NT2/D1 (cell line): Measurements from ENCODE around the gene GRID2.

Experiments
- DNase-seq: peaks from one replicate; pipeline ENCODE4 v3.0.0-alpha.2; 2011; ENCODE audit warnings: low read depth, low spot score
- H3K27me3 ChIP-seq: 2 replicates; pipeline ENCODE4 v1.6.0; 2011; ENCODE audit warnings: mild to moderate bottlenecking; ENCODE audit not compliant: insufficient read length, insufficient read depth
- H3K36me3 ChIP-seq: 2 replicates; pipeline ENCODE4 v1.6.1; 2011; ENCODE audit warnings: mild to moderate bottlenecking, low read length, mixed read lengths; ENCODE audit not compliant: insufficient read depth, insufficient read length
- H3K4me1 ChIP-seq: 2 replicates; pipeline ENCODE4 v1.5.1; 2011; ENCODE audit not compliant: insufficient read depth, insufficient read length
- H3K4me3 ChIP-seq: 2 replicates; pipeline ENCODE4 v1.5.1; 2011; ENCODE audit warnings: low read depth; ENCODE audit not compliant: insufficient read length
- H3K9ac ChIP-seq: 2 replicates; pipeline ENCODE4 v1.6.0; 2011; ENCODE audit warnings: low read depth; ENCODE audit not compliant: insufficient read length
- H3K9me3 ChIP-seq: 2 replicates; pipeline ENCODE4 v1.5.1; 2011; ENCODE audit warnings: mild to moderate bottlenecking, low read length; ENCODE audit not compliant: insufficient read depth
- SUZ12 ChIP-seq: IDR thresholded peaks from 2 replicates; pipeline ENCODE4 v1.6.1; 2011; ENCODE audit not compliant: insufficient read length, insufficient read depth; ENCODE audit errors: extremely low read depth
- YY1 ChIP-seq: IDR thresholded peaks from 2 replicates; pipeline ENCODE4 v1.6.1; 2011; ENCODE audit not compliant: insufficient read length, insufficient read depth
- ZNF274 ChIP-seq: IDR thresholded peaks from 2 replicates; pipeline ENCODE4 v1.6.1; 2011; ENCODE audit warnings: mild to moderate bottlenecking, low read depth, low read length

Gene GRID2

DNA sequence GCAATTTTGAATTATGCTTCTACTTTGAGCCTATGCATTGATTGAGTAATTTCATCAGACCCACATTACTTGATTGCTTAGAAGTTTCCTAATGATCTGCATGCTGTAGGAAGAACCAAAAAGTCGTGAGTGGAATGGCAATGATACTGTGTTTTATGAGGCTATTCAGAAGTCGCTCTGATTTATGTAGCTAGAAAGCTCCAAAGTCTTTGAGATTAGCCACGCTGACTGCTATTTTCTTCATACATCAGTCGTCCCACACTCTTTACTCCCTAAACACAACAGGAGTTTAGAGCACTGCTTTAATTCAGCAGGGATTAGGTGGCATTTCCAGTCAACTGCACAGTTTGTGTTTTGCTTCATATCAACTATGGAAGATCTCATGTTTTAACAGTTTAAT lies 4.1 kb downstream of the GRID2 start:
- H3K4me3 ChIP-seq = no peak overlapping the region
- no peaks in the 10 kb centered on the region for H3K36me3 ChIP-seq
- H3K9me3 ChIP-seq = no peaks in the 10 kb centered on the region
- H3K4me1 ChIP-seq = no peaks in the 10 kb centered on the region
- no peak overlapping the region for H3K9ac ChIP-seq
- no peak for DNase-seq
- TF ChIP-seq YY1 = no peak
- peaks cover 2% of the 10 kb centered on the region for H3K27me3 ChIP-seq

DNA sequence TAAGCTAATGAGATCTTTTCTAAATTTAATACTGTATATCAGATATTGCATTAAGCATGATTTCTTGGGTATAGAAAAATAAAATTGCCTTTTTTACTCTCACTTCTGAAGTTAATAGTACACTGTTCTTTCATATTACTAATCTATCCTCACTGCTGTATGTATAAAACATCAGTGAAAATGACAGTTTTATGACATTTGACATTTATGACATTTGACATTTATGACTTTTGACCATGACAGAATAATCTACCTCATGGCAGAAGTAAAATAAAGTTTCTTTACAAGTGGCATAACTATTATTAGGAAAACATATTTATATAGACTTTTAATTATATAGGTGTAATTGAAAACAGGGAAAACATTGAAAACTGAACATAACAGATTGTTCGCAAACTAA lies 13.3 kb downstream of the GRID2 start:
- no peaks in the 10 kb centered on the region for H3K27me3 ChIP-seq
- TF ChIP-seq YY1 (no peak), SUZ12 (no peak), ZNF274 (no peak)
- no peak for DNase-seq
- H3K9ac ChIP-seq = no peak overlapping the region
- no peaks in the 10 kb centered on the region for H3K36me3 ChIP-seq
- no peaks in the 10 kb centered on the region for H3K4me1 ChIP-seq
- H3K9me3 ChIP-seq = no peaks in the 10 kb centered on the region
- H3K4me3 ChIP-seq = no peak overlapping the region

DNA sequence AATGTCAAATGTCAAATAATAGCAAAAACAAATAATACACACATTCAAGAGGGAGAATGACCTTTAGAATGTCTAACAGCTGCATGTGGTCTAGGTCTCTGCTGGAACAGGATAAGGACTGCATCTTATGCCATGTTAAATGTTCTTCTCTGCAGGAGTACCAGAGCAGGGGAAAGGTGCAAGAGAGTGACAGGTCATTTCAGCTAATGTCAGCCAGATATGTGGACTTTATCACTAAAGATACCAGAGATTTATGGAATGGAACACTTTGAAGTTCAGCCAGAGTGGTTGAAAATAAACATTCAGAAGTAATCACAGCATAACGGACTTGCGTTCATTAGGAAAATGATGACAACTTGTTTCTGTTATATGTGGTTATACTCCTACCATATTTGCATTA lies 24.3 kb downstream of the GRID2 start:
- Histone ChIP-seq H3K9me3 (no peaks in the 10 kb centered on the region), H3K4me3 (no peak overlapping the region), H3K36me3 (no peaks in the 10 kb centered on the region), H3K9ac (no peak overlapping the region), H3K27me3 (no peaks in the 10 kb centered on the region), H3K4me1 (no peaks in the 10 kb centered on the region)
- DNase-seq = no peak
- no peak for TF ChIP-seq ZNF274
- TF ChIP-seq SUZ12 = no peak
- no peak for TF ChIP-seq YY1

DNA sequence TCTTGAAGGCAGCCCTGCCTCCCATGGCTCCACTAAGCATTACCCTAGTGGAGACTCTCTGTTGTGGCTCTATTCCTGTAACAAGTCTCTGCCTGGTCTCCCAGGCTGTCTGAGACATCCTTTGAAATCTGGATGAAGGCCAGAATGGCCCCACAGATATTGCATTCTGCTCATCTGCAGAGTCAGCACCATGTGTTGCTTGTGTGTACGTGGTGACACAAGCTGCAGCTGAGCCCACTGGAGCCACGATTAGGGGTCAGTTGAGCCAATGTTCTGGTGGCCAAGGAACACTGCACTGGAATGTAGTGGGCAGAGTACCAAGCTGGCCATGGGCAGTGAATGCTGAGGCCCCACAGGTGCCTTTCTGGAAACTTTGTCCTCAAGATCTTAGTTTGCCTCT lies 29.2 kb downstream of the GRID2 start:
- TF ChIP-seq YY1 = no peak
- TF ChIP-seq SUZ12 = no peak
- TF ChIP-seq ZNF274 = no peak
- H3K9me3 ChIP-seq = no peaks in the 10 kb centered on the region
- no peak overlapping the region for H3K9ac ChIP-seq
- no peak for DNase-seq
- H3K27me3 ChIP-seq = no peaks in the 10 kb centered on the region
- H3K4me3 ChIP-seq = no peak overlapping the region
- H3K36me3 ChIP-seq = no peaks in the 10 kb centered on the region
- no peaks in the 10 kb centered on the region for H3K4me1 ChIP-seq

DNA sequence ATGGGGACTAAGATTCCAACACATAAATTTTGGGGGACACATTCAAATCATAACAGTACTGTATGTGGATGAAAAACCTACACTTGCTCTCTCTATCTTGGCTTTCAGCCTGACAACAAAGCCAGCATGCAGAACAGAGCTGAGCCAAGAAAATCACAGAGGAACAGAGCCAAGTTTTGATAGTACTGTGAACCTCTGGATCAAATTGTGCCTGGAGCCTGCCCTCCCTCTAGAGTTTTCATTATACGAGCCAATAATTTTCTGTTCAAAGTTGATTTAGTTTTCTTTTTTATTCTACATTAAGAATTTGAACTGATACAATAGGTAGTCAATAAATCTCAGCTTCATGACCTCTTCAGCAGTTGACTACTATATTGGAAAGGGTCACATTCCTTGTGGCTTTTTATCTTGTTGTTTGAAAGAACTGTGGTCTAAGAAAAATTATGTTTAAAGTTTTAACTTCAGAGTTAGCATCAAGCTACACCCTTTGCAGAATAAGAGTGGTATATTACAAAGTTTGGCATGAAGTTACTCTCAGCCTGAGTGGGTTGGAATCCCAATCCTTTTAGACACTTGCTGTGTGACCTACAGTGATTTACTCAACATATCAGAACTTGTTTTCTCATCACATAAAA lies 31.1 kb downstream of the GRID2 start:
- Histone ChIP-seq H3K27me3 (no peaks in the 10 kb centered on the region), H3K9ac (no peak overlapping the region), H3K36me3 (no peaks in the 10 kb centered on the region), H3K4me1 (no peaks in the 10 kb centered on the region), H3K4me3 (no peak overlapping the region), H3K9me3 (no peaks in the 10 kb centered on the region)
- no peak for TF ChIP-seq ZNF274
- TF ChIP-seq SUZ12 = no peak
- TF ChIP-seq YY1 = no peak
- DNase-seq = no peak

DNA sequence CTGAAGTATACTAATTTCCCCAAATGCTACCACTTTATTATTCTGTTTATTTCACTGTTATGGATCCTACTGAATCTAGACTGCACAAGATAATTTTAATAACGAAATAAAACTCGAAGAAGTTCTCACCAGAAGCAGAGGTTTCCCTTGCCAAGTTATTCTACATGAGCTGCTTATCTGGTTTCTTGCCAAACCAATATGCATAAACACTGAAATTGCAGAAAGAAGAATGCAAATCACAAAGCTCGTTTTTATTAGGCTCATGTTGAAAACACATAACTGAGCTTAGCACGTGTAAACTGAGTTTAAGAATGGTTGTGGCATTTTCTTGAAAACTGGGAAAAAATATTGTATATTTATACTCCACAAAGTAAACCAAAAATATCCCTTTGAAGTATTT lies 35.9 kb downstream of the GRID2 start:
- H3K27me3 ChIP-seq = no peaks in the 10 kb centered on the region
- DNase-seq = no peak
- H3K9me3 ChIP-seq = no peaks in the 10 kb centered on the region
- no peaks in the 10 kb centered on the region for H3K36me3 ChIP-seq
- no peak overlapping the region for H3K9ac ChIP-seq
- TF ChIP-seq YY1 (no peak), SUZ12 (no peak), ZNF274 (no peak)
- H3K4me3 ChIP-seq = no peak overlapping the region
- no peaks in the 10 kb centered on the region for H3K4me1 ChIP-seq

DNA sequence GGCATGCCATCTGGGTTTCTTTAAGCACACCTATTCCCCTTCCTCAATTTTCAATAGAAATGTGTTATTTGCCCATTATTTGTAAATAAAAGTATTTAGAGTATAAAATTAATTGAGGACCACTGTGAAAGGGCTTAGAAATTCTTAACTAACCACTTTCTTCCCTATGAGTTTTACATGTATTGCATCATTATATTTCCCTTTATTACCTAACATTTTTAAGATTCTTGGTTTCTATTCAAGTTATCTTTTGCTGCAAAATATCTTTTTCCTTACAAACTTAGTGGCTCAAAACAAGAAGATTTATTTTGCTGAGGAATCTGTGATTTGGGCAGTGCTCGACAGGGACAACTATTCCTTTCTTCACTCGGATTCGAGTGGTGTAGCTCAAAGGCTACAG lies 40.5 kb downstream of the GRID2 start:
- Histone ChIP-seq H3K9me3 (no peaks in the 10 kb centered on the region), H3K36me3 (no peaks in the 10 kb centered on the region), H3K9ac (no peak overlapping the region), H3K27me3 (no peaks in the 10 kb centered on the region), H3K4me3 (no peak overlapping the region), H3K4me1 (no peaks in the 10 kb centered on the region)
- TF ChIP-seq ZNF274 = no peak
- no peak for DNase-seq

DNA sequence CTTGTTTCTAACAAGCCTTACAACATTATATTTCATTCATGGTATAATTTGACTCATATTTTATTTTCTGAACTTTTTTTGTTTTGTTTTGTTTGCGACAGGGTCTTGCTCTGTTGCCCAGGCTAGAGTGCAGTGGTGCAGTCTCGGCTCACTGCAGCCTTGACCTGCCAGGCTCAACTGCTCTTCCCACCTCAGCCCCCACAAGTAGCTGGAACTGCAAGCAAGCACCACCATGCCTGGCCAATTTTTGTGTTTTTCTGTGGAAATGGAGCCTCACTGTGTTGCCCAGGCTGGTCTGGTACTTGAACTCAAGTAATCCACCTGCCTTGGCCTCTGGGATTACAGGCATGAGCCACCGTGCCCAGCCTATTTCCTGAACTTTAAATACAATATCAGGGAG lies 42.5 kb downstream of the GRID2 start:
- H3K9me3 ChIP-seq = no peaks in the 10 kb centered on the region
- H3K4me3 ChIP-seq = no peak overlapping the region
- no peak for DNase-seq
- no peaks in the 10 kb centered on the region for H3K27me3 ChIP-seq
- H3K9ac ChIP-seq = no peak overlapping the region
- no peaks in the 10 kb centered on the region for H3K4me1 ChIP-seq
- no peaks in the 10 kb centered on the region for H3K36me3 ChIP-seq
- no peak for TF ChIP-seq YY1
- TF ChIP-seq SUZ12 = no peak
- TF ChIP-seq ZNF274 = no peak
